Endothelial cell of umbilical vein (primary cell): ENCODE results near the gene PARD3B. TPM values are rescaled to one million over a fixed set of nuclear protein-coding genes. Genes with fewer than 3 reads are reported as not detected.

Source experiments
- BruUV-seq: library from RNA; stranded (reverse); fragments of 400-500 nt; replicated peaks from 2 replicates; lab custom pipeline; 2021; lab: Mats Ljungman, UMichigan
- CTCF ChIA-PET: fragments of 300-600, 350-600 bp; sonication (Branson Sonifier 250); formaldehyde crosslinking; loops from one replicate; lab custom pipeline; 2021; ENCODE audit warnings: antibody characterized with exemption, inconsistent platforms; lab: Charles Lee
- POLR2A ChIA-PET: fragments of 300-600, 350-600 bp; sonication (Branson Sonifier 250); formaldehyde crosslinking; loops from one replicate; lab custom pipeline; 2021; ENCODE audit warnings: antibody characterized with exemption, inconsistent platforms; lab: Charles Lee
- DNase-seq: peaks from one replicate; pipeline ENCODE4 v3.0.0-alpha.2; 2011; ENCODE audit warnings: low read depth, low spot score
- FAIRE-seq: peaks from 2 replicates; lab custom pipeline; 2011; peaks lifted over from hg19 to GRCh38; lab: Jason Lieb, UNC
- H2AFZ ChIP-seq: 2 replicates; pipeline ENCODE4 v1.6.0; 2012; ENCODE audit warnings: low read depth, low read length, control low read depth, inconsistent platforms
- H3K27ac ChIP-seq: 2 replicates; pipeline ENCODE4 v1.5.1; 2011; ENCODE audit warnings: low read depth, mild to moderate bottlenecking, control low read depth, low read length, moderate library complexity; ENCODE audit not compliant: insufficient read depth
- H3K27me3 ChIP-seq, 2 experiments: 2 replicates each; pipeline versions ENCODE4 v1.6.0 to v1.6.1; 2011; ENCODE audit warnings: low read length in 2 of 2, mixed read lengths in 1 of 2; ENCODE audit not compliant: control insufficient read depth in 2 of 2, insufficient read depth in 2 of 2
- H3K36me3 ChIP-seq, 2 experiments: 2 replicates in 1 of 2; 3 replicates in 1 of 2; pipeline ENCODE4 v1.5.1; 2011; ENCODE audit warnings: low read length in 2 of 2, mild to moderate bottlenecking in 1 of 2, moderate library complexity in 1 of 2; ENCODE audit not compliant: control insufficient read depth in 2 of 2, insufficient read depth in 2 of 2; ENCODE audit errors: extremely low read depth in 1 of 2
- H3K4me1 ChIP-seq: 3 replicates; pipeline ENCODE4 v1.5.1; 2011; ENCODE audit warnings: mild to moderate bottlenecking, low read length; ENCODE audit not compliant: control insufficient read depth, insufficient read depth; ENCODE audit errors: extremely low read depth
- H3K4me2 ChIP-seq: 2 replicates; pipeline ENCODE4 v1.6.1; 2011; ENCODE audit warnings: low read length, control low read depth, mixed read lengths; ENCODE audit not compliant: insufficient read depth
- H3K4me3 ChIP-seq, 3 experiments: fragments of 200-600 bp in 1 of 3; sonication (generic), shearing (Covaris generic) in 1 of 3; replicated peaks in 1 of 3; 2 replicates each; pipeline ENCODE4 v1.5.1; 2011 to 2016; ENCODE audit warnings: control low read depth in 3 of 3, low read length in 3 of 3, mild to moderate bottlenecking in 2 of 3, inconsistent platforms in 1 of 3, low read depth in 1 of 3, moderate library complexity in 1 of 3; ENCODE audit not compliant: insufficient read depth in 1 of 3
- H3K79me2 ChIP-seq: 2 replicates; pipeline ENCODE4 v1.6.0; 2012; ENCODE audit warnings: low read length, inconsistent platforms; ENCODE audit not compliant: control insufficient read depth, insufficient read depth
- H3K9ac ChIP-seq: replicated peaks from 2 replicates; pipeline ENCODE3; 2011; ENCODE audit warnings: low read length, control low read depth; ENCODE audit not compliant: insufficient read depth; ENCODE audit errors: extremely low read depth
- H3K9me1 ChIP-seq: replicated peaks from 3 replicates; pipeline ENCODE4 v1.6.0; 2011; ENCODE audit warnings: mild to moderate bottlenecking, low read length; ENCODE audit not compliant: control insufficient read depth, insufficient read depth; ENCODE audit errors: extremely low read depth
- H3K9me3 ChIP-seq: replicated peaks from 2 replicates; pipeline ENCODE4 v1.5.1; 2012; ENCODE audit warnings: low read length, inconsistent platforms; ENCODE audit not compliant: control insufficient read depth, insufficient read depth
- H4K20me1 ChIP-seq: replicated peaks from 2 replicates; pipeline ENCODE3; 2011; ENCODE audit warnings: mild to moderate bottlenecking, low read length; ENCODE audit not compliant: control insufficient read depth, insufficient read depth; ENCODE audit errors: extremely low read depth
- CTCF ChIP-seq, 2 donors: IDR thresholded peaks; 1 replicate in 1 of 2; 2 replicates in 1 of 2; pipeline ENCODE4 v1.5.1; 2011; ENCODE audit warnings: low read length in 2 of 2, mild to moderate bottlenecking in 2 of 2, moderate library complexity in 2 of 2, control low read depth in 1 of 2, inconsistent platforms in 1 of 2, low read depth in 1 of 2; ENCODE audit not compliant: insufficient read depth in 1 of 2; ENCODE audit errors: extremely low read depth in 1 of 2
- EZH2 ChIP-seq: IDR thresholded peaks from 2 replicates; pipeline ENCODE4 v1.6.1; 2012; ENCODE audit warnings: borderline replicate concordance, low read depth, mild to moderate bottlenecking, moderate library complexity, low read length, inconsistent platforms; ENCODE audit not compliant: severe bottlenecking
- FOS ChIP-seq: IDR thresholded peaks from 2 replicates; pipeline ENCODE4 v1.6.1; 2011; ENCODE audit warnings: mild to moderate bottlenecking, low read length, moderate library complexity, borderline replicate concordance; ENCODE audit not compliant: insufficient read depth
- GATA2 ChIP-seq: IDR thresholded peaks from 2 replicates; pipeline ENCODE4 v1.7.0; 2011; ENCODE audit warnings: low read depth, mild to moderate bottlenecking, moderate library complexity, mixed read lengths, low read length; ENCODE audit not compliant: insufficient read length, insufficient read depth
- JUN ChIP-seq: IDR thresholded peaks from 2 replicates; pipeline ENCODE4 v1.6.1; 2011; ENCODE audit warnings: borderline replicate concordance, low read depth; ENCODE audit not compliant: insufficient read length, insufficient read depth
- MAX ChIP-seq: IDR thresholded peaks from 2 replicates; pipeline ENCODE4 v1.6.1; 2011; ENCODE audit not compliant: insufficient read depth, insufficient read length
- MYC ChIP-seq: IDR thresholded peaks from one replicate; pipeline ENCODE4 v1.6.1; 2011; ENCODE audit warnings: mild to moderate bottlenecking, low read depth, low read length
- POLR2A ChIP-seq: IDR thresholded peaks from 2 replicates; pipeline ENCODE4 v1.6.1; 2012; ENCODE audit warnings: low read depth, mild to moderate bottlenecking, control low read depth, low read length
- POLR2AphosphoS5 ChIP-seq: IDR thresholded peaks from 2 replicates; pipeline ENCODE4 v1.6.1; 2012; ENCODE audit warnings: low read depth, mild to moderate bottlenecking, control low read depth, low read length, moderate library complexity; ENCODE audit not compliant: insufficient read depth
- dilution Hi-C: fragments of 300-500 bp; cut with MboI; formaldehyde crosslinking; loops from one replicate; pipeline ENCODE4 v1.15.0; 2019; ENCODE audit warnings: low sequenced_read_pairs; ENCODE audit not compliant: extremely low pct_ligation_motif_present
- intact Hi-C: fragments of 100-400 bp; cut with micrococcal nuclease; formaldehyde crosslinking; loops from one replicate; pipeline ENCODE4 v1.10.0; 2022
- polyA plus RNA-seq, 4 experiments: library from polyadenylated mRNA; depleted of rRNA in 3 of 4; stranded (reverse) in 3 of 4; unstranded in 1 of 4; fragments of >200 nt; gene quantifications; 2 replicates each; pipeline versions ENCODE4 v1.2.1 to v1.2.3, GENCODE V29; 2011 to 2012; ENCODE audit warnings: missing spikeins in 1 of 4
- total RNA-seq: library from RNA; stranded (reverse); gene quantifications from 2 replicates; pipeline ENCODE4 v1.2.3, GENCODE V29; 2021

Gene PARD3B
- total and polyA plus RNA-seq, 2 donors (not counting 3 experiments of a cell fraction or from before 2014, with no cell fraction given) = 2.2 to 30.9 TPM

- ChIA-PET CTCF (no interaction called here), POLR2A (no interaction called here)
- FAIRE-seq (no peak), DNase-seq (no peak)
- no peaks in the 10 kb centered on the region for H3K79me2 ChIP-seq
- intact Hi-C loops (no loop called here), dilution Hi-C loops (no loop called here)
- BruUV-seq = no TSS peak
- no peaks in the 10 kb centered on the region for H3K9me3 ChIP-seq
- H3K9ac ChIP-seq = no peak overlapping the region
- no peak overlapping the region for H2AFZ ChIP-seq
- H3K9me1 ChIP-seq = no peaks in the 10 kb centered on the region
- H3K27me3 ChIP-seq = no peaks in the 10 kb centered on the region
- H3K4me2 ChIP-seq = no peak overlapping the region
- H4K20me1 ChIP-seq = no peaks in the 10 kb centered on the region
- H3K27ac ChIP-seq = no peak overlapping the region
- H3K4me3 ChIP-seq = no peak overlapping the region
- TF ChIP-seq EZH2 = no peak
- no peak for TF ChIP-seq FOS
- TF ChIP-seq GATA2 = no peak
- no peaks in the 10 kb centered on the region for H3K4me1 ChIP-seq
- no peaks in the 10 kb centered on the region for H3K36me3 ChIP-seq
Measured at GRCh38 chr2:205188239-205189138, 643.2 kb downstream of the PARD3B start.

- Histone ChIP-seq H3K4me2 (no peak overlapping the region), H3K9me3 (no peaks in the 10 kb centered on the region), H3K4me1 (no peaks in the 10 kb centered on the region), H3K79me2 (no peaks in the 10 kb centered on the region), H3K9ac (no peak overlapping the region), H3K27me3 (no peaks in the 10 kb centered on the region), H4K20me1 (no peaks in the 10 kb centered on the region), H2AFZ (no peak overlapping the region), H3K4me3 (no peak overlapping the region), H3K36me3 (no peaks in the 10 kb centered on the region), H3K27ac (no peak overlapping the region), H3K9me1 (no peaks in the 10 kb centered on the region)
- CTCF ChIA-PET = no interaction called here
- FAIRE-seq (no peak), DNase-seq (no peak)
- no TSS peak for BruUV-seq
- TF ChIP-seq POLR2AphosphoS5 (no peak), FOS (no peak), EZH2 (no peak), GATA2 (no peak), POLR2A (no peak), MYC (no peak), CTCF (IDR thresholded peaks at IDR 0.05; ENCODE audit: extremely low read depth in 1 of 2, insufficient read depth in 1 of 2, low read depth in 1 of 2, low read length in 2 of 2) (no peak), MAX (no peak), JUN (no peak)
- intact Hi-C loops = no loop called here
- POLR2A ChIA-PET = no interaction called here
- dilution Hi-C loops = no loop called here
Measured at GRCh38 chr2:205189301-205189700, 644.0 kb downstream of the PARD3B start.
